Hepatocyte (in vitro differentiated cells): Measurements from ENCODE around the gene DAAM1. TPM values are rescaled to one million over a fixed set of nuclear protein-coding genes. Genes with fewer than 3 reads are reported as not detected.

Source experiments
- DNase-seq: peaks from one replicate; pipeline ENCODE4 v3.0.0-alpha.2; 2016; ENCODE audit warnings: low spot score
- H2AFZ ChIP-seq: fragments of 200-600 bp; sonication (generic); 2 replicates; pipeline ENCODE4 v1.6.0; 2016; ENCODE audit warnings: antibody characterized with exemption, mild to moderate bottlenecking
- H3K27ac ChIP-seq: fragments of 200-600 bp; sonication (generic); 2 replicates; pipeline ENCODE4 v1.5.1; 2016; ENCODE audit warnings: mild to moderate bottlenecking
- H3K27me3 ChIP-seq: fragments of 200-600 bp; sonication (generic); 2 replicates; pipeline ENCODE4 v1.6.1; 2016
- H3K36me3 ChIP-seq: fragments of 200-600 bp; sonication (generic); replicated peaks from 2 replicates; pipeline ENCODE4 v1.5.1; 2016; ENCODE audit warnings: low read depth; ENCODE audit not compliant: insufficient read depth
- H3K4me1 ChIP-seq: fragments of 200-600 bp; sonication (generic); 2 replicates; pipeline ENCODE4 v1.5.1; 2016; ENCODE audit warnings: mild to moderate bottlenecking, moderate library complexity; ENCODE audit not compliant: insufficient read depth
- H3K4me2 ChIP-seq: fragments of 200-600 bp; sonication (generic); 2 replicates; pipeline ENCODE4 v1.6.0; 2016
- H3K4me3 ChIP-seq: fragments of 200-600 bp; sonication (generic); 2 replicates; pipeline ENCODE4 v1.5.1; 2016; ENCODE audit warnings: mild to moderate bottlenecking
- H3K79me2 ChIP-seq: fragments of 200-600 bp; sonication (generic); 2 replicates; pipeline ENCODE4 v1.6.0; 2017; ENCODE audit warnings: mild to moderate bottlenecking
- H3K9me2 ChIP-seq: fragments of 200-600 bp; sonication (generic); replicated peaks from 2 replicates; pipeline ENCODE4 v1.6.0; 2017; ENCODE audit warnings: mild to moderate bottlenecking; ENCODE audit not compliant: insufficient read depth
- H3K9me3 ChIP-seq: fragments of 200-600 bp; sonication (generic); 2 replicates; pipeline ENCODE4 v1.5.1; 2016; ENCODE audit warnings: low read depth, mild to moderate bottlenecking
- H4K20me1 ChIP-seq: fragments of 200-600 bp; sonication (generic); 2 replicates; pipeline ENCODE4 v1.6.0; 2016; ENCODE audit warnings: mild to moderate bottlenecking; ENCODE audit not compliant: insufficient read depth, poor library complexity, severe bottlenecking
- EZH2 ChIP-seq: fragments of 200-600 bp; sonication (generic); IDR thresholded peaks from 2 replicates; pipeline ENCODE4 v1.6.1; 2016; ENCODE audit warnings: antibody characterized with exemption, mild to moderate bottlenecking, borderline replicate concordance
- EZH2phosphoT487 ChIP-seq: fragments of 200-600 bp; sonication (generic); IDR thresholded peaks from one replicate; pipeline ENCODE4 v1.6.1; 2018; ENCODE audit warnings: antibody characterized with exemption, mild to moderate bottlenecking, low read depth, moderate library complexity; ENCODE audit not compliant: unreplicated experiment, severe bottlenecking
- WGBS: methylation state at CpG from one replicate; pipeline ENCODE4 v1.1.6; 2016; ENCODE audit warnings: low lambda C conversion rate; ENCODE audit errors: missing lambda C conversion rate; 5-methylcytosine and 5-hydroxymethylcytosine counted together
- polyA plus RNA-seq: library from polyadenylated mRNA; unstranded; fragments of >200 nt; fragmentation: Nextera tagmentation; extraction: Ambion mirVana; gene quantifications from 2 replicates; pipeline ENCODE4 v1.2.1, GENCODE V29; 2016
- total RNA-seq: library from RNA; depleted of rRNA; stranded (reverse); fragments of >200 nt; gene quantifications from 2 replicates; pipeline ENCODE4 v1.2.3, GENCODE V29; 2014
- TF ChIP-seq, protein P1 (sequence below): fragments of 200-600 bp; sonication (generic); IDR thresholded peaks from 2 replicates; pipeline ENCODE4 v1.5.1; 2016; ENCODE audit warnings: antibody characterized with exemption, mild to moderate bottlenecking; ENCODE audit not compliant: poor library complexity

The DAAM1 gene
- total and polyA plus RNA-seq, 2 experiments from 2014 or later: 21.6 to 23.7 TPM

DNA sequence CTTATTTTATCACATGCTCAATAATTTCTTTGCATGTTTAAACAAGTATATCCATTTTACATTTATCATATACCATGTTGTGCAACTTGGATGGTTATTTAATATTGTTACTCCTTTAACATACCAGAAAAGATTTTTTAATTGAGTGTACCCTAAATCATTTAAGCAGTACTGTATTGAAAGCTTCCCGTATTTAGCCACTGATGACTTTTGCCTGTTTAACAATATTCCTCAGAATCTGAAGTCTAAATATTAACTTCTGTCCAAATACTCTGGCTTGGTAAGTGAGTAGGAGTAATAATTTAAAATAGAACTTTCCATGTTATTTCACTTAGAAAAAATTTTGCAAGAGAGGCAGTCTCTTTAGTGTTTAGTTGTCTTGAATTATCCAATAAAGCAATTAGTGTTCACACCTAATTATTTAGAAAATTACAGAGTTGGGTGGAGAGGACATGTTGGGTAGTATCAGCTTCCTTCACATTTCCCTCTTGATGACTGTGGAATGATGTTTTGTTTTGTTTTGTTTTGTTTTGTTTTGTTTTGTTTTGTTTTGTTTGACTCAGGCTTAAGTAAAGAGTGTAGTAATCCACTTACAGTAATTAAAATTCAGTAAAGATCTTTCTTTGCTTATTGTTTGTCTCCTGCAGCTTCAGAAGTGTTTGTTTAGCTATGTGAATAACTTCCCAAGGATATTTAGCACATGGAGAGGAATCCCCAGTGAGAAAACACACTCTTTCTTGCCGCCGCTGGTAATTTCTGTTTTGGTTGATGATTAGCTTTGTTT is 59.5 kb downstream of the DAAM1 start:
- DNase-seq: no peak
- Histone ChIP-seq H3K9me2 (no peaks in the 10 kb centered on the region), H3K9me3 (no peaks in the 10 kb centered on the region), H3K27ac (no peak overlapping the region), H3K4me3 (no peak overlapping the region), H4K20me1 (no peaks in the 10 kb centered on the region), H3K27me3 (no peaks in the 10 kb centered on the region), H3K79me2 (peaks cover 83% of the 10 kb centered on the region), H2AFZ (no peak overlapping the region), H3K4me2 (peak overlapping the region; percentile 10), H3K36me3 (no peaks in the 10 kb centered on the region), H3K4me1 (peaks cover 18% of the 10 kb centered on the region)
- TF ChIP-seq EZH2phosphoT487 (no peak), EZH2 (no peak)
- TF ChIP-seq, protein P1, sequence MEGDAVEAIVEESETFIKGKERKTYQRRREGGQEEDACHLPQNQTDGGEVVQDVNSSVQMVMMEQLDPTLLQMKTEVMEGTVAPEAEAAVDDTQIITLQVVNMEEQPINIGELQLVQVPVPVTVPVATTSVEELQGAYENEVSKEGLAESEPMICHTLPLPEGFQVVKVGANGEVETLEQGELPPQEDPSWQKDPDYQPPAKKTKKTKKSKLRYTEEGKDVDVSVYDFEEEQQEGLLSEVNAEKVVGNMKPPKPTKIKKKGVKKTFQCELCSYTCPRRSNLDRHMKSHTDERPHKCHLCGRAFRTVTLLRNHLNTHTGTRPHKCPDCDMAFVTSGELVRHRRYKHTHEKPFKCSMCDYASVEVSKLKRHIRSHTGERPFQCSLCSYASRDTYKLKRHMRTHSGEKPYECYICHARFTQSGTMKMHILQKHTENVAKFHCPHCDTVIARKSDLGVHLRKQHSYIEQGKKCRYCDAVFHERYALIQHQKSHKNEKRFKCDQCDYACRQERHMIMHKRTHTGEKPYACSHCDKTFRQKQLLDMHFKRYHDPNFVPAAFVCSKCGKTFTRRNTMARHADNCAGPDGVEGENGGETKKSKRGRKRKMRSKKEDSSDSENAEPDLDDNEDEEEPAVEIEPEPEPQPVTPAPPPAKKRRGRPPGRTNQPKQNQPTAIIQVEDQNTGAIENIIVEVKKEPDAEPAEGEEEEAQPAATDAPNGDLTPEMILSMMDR: no peak
- WGBS: 64% methylated on average over 3 of the region's 3 CpGs

GRCh38 chr14:59249029-59249428 is 60.6 kb downstream of the DAAM1 start:
- H3K79me2 ChIP-seq: peaks cover 84% of the 10 kb centered on the region
- no peaks in the 10 kb centered on the region for H3K36me3 ChIP-seq
- WGBS: 91% methylated on average over 7 of the region's 7 CpGs
- no peak overlapping the region for H2AFZ ChIP-seq
- H4K20me1 ChIP-seq: no peaks in the 10 kb centered on the region
- no peak for DNase-seq
- TF ChIP-seq EZH2: no peak
- no peak overlapping the region for H3K4me2 ChIP-seq
- H3K4me3 ChIP-seq: no peak overlapping the region
- H3K9me2 ChIP-seq: no peaks in the 10 kb centered on the region
- H3K4me1 ChIP-seq: peaks cover 16% of the 10 kb centered on the region
- no peaks in the 10 kb centered on the region for H3K27me3 ChIP-seq
- no peak overlapping the region for H3K27ac ChIP-seq
- H3K9me3 ChIP-seq: no peaks in the 10 kb centered on the region

DNA sequence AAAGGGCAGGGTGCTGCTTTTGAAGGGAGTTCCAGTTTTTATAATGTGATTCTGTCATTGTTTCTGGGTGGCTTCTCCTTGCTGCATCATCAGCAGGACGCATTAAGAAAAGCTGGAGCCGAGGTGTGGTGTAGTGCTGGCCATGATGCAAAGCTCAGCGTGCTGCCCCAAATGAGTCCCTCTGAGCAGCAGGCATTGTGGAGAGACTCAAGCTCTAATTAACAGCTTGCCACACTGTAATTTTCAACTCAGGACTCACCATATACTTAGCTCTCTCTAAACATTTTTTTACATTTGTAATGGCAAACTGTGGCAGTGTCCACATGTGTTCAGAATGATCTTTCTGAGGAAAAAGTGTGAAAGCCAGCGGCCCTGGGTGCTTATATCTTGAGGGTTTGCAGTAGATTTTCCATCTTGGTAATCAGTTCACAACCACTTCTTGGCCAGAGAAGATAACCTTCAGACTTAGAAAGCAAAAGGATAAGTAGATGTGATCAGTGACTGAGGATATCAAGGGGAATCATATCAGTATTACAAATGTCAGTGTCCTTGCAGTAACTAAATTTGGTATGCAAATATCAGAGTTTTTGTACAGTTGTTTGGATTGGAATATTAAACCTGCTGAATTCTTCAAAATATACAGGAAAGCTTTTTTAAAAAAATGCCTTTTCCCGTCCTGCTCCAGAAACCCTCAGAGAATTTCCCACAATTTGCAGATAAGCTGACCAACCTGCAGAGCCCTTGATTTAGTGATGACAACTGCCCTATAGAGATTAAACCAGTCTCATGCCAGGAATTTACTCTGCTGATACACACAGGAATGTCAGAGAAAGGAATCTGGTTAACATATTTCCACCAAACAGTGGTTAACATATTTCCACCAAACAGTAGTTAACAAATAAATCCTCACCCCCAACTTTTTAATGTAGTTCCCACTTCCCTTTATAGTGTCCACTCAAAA is 63.6 kb downstream of the DAAM1 start:
- Histone ChIP-seq H3K36me3 (no peaks in the 10 kb centered on the region), H3K79me2 (peaks cover 82% of the 10 kb centered on the region), H3K9me3 (no peaks in the 10 kb centered on the region), H3K27me3 (no peaks in the 10 kb centered on the region), H3K9me2 (no peaks in the 10 kb centered on the region), H3K27ac (no peak overlapping the region), H2AFZ (no peak overlapping the region), H3K4me3 (no peak overlapping the region), H3K4me1 (peaks cover 16% of the 10 kb centered on the region), H3K4me2 (no peak overlapping the region), H4K20me1 (no peaks in the 10 kb centered on the region)
- no peak for TF ChIP-seq EZH2
- no peak for TF ChIP-seq EZH2phosphoT487
- TF ChIP-seq, protein P1: no peak
- 76% methylated on average over 5 of the region's 5 CpGs for WGBS
- no peak for DNase-seq
